NCI-H2107 treated with DMSO at 0.1 percent for 48 hours (cell line): ENCODE data around the gene RAB9B.

ENCODE experiments used
- DNase-seq: peaks from one replicate; lab custom pipeline; 2025; ENCODE audit not compliant: unreplicated experiment; lab: John Stamatoyannopoulos, UW

The RAB9B gene

DNA sequence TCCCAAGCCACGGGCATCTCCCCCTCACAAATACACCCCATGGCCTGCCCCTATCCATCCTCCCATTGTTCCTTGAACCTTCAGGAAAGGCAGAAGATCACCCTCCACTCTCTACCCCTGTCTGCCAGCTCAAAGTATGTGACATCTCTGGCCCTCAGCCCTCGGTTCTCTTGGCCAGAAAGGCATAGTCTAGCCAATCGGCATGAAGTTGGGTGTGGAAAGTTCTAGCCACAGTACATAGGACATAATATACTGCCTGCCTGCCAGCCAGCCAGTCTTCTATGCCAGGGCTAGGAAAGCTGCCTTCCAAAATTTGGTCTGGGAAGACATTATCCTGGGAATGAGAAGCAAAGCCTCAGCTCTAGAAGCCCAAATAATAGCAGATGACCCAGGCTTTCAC is 58.6 kb downstream of the RAB9B start:
- no peak for DNase-seq
